ENCODE measurements around the gene ANKRD22.

The ANKRD22 gene

DNA sequence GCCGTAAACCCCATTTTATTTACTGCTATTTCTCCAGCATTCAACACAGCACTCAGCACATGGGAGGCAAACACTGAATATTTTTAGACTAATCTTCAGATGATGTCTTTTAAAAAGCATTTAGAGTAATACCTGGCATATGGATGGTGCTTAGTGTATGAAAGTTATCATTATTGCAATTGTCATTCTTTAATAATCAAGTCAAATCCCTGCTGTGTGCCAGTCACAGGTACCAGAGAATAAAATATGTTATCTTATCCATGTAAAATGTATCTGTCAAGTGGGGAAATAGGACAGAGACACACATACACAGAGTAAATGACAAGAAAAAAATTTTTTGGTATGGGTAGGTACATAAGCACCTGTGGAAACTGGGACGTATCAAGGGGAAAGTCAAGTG lies 18.5 kb downstream of the ANKRD22 start:
- TF ChIP-seq YY1 (IDR thresholded peaks at IDR 0.05; ENCODE audit: low read depth) (no peak), MAX (IDR thresholded peaks at IDR 0.05) (no peak), TAF1 (IDR thresholded peaks at IDR 0.05; ENCODE audit: low read depth) (no peak), EP300 (IDR thresholded peaks at IDR 0.05; ENCODE audit: borderline replicate concordance) (no peak), CEBPB (IDR thresholded peaks at IDR 0.05) (no peak), FOXM1 (IDR thresholded peaks at IDR 0.05; ENCODE audit: borderline replicate concordance, low read depth) (no peak), ZBTB7A (IDR thresholded peaks at IDR 0.05; ENCODE audit: low read depth) (no peak), TCF12 (IDR thresholded peaks at IDR 0.05; ENCODE audit: low read depth) (no peak), EGR1 (IDR thresholded peaks at IDR 0.05) (no peak), RAD21 (IDR thresholded peaks at IDR 0.05; ENCODE audit: low read depth) (no peak)
- TF ChIP-seq, protein P1, sequence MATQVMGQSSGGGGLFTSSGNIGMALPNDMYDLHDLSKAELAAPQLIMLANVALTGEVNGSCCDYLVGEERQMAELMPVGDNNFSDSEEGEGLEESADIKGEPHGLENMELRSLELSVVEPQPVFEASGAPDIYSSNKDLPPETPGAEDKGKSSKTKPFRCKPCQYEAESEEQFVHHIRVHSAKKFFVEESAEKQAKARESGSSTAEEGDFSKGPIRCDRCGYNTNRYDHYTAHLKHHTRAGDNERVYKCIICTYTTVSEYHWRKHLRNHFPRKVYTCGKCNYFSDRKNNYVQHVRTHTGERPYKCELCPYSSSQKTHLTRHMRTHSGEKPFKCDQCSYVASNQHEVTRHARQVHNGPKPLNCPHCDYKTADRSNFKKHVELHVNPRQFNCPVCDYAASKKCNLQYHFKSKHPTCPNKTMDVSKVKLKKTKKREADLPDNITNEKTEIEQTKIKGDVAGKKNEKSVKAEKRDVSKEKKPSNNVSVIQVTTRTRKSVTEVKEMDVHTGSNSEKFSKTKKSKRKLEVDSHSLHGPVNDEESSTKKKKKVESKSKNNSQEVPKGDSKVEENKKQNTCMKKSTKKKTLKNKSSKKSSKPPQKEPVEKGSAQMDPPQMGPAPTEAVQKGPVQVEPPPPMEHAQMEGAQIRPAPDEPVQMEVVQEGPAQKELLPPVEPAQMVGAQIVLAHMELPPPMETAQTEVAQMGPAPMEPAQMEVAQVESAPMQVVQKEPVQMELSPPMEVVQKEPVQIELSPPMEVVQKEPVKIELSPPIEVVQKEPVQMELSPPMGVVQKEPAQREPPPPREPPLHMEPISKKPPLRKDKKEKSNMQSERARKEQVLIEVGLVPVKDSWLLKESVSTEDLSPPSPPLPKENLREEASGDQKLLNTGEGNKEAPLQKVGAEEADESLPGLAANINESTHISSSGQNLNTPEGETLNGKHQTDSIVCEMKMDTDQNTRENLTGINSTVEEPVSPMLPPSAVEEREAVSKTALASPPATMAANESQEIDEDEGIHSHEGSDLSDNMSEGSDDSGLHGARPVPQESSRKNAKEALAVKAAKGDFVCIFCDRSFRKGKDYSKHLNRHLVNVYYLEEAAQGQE (IDR thresholded peaks at IDR 0.05; ENCODE audit: low read depth): no peak

GRCh38 chr10:88832376-88832775 lies 19.3 kb downstream of the ANKRD22 start:
- TF ChIP-seq, protein P1 (IDR thresholded peaks at IDR 0.05; ENCODE audit: low read depth): no peak
- TF ChIP-seq TEAD4 (IDR thresholded peaks at IDR 0.05) (no peak), NFIC (IDR thresholded peaks at IDR 0.05) (no peak), ZBTB7A (IDR thresholded peaks at IDR 0.05; ENCODE audit: low read depth) (no peak), EP300 (IDR thresholded peaks at IDR 0.05; ENCODE audit: borderline replicate concordance) (no peak), USF1 (IDR thresholded peaks at IDR 0.05) (no peak), RAD21 (IDR thresholded peaks at IDR 0.05; ENCODE audit: low read depth) (no peak), EGR1 (IDR thresholded peaks at IDR 0.05) (no peak), TCF12 (IDR thresholded peaks at IDR 0.05; ENCODE audit: low read depth) (no peak), YY1 (IDR thresholded peaks at IDR 0.05; ENCODE audit: low read depth) (no peak), CREB1 (IDR thresholded peaks at IDR 0.05; ENCODE audit: low read depth) (no peak), CEBPB (IDR thresholded peaks at IDR 0.05) (no peak), TAF1 (IDR thresholded peaks at IDR 0.05; ENCODE audit: low read depth) (no peak)

- TF ChIP-seq MAX (IDR thresholded peaks at IDR 0.05) (no peak), TEAD4 (IDR thresholded peaks at IDR 0.05) (no peak), TAF1 (IDR thresholded peaks at IDR 0.05; ENCODE audit: low read depth) (no peak), ZBTB7A (IDR thresholded peaks at IDR 0.05; ENCODE audit: low read depth) (no peak), CEBPB (IDR thresholded peaks at IDR 0.05) (no peak), USF1 (IDR thresholded peaks at IDR 0.05) (no peak), TCF12 (IDR thresholded peaks at IDR 0.05; ENCODE audit: low read depth) (no peak), NFIC (IDR thresholded peaks at IDR 0.05) (no peak), YY1 (IDR thresholded peaks at IDR 0.05; ENCODE audit: low read depth) (no peak), FOXM1 (IDR thresholded peaks at IDR 0.05; ENCODE audit: borderline replicate concordance, low read depth) (no peak), CREB1 (IDR thresholded peaks at IDR 0.05; ENCODE audit: low read depth) (no peak), EP300 (IDR thresholded peaks at IDR 0.05; ENCODE audit: borderline replicate concordance) (no peak), RAD21 (IDR thresholded peaks at IDR 0.05; ENCODE audit: low read depth) (no peak), EGR1 (IDR thresholded peaks at IDR 0.05) (no peak)
- TF ChIP-seq, protein P1 (IDR thresholded peaks at IDR 0.05; ENCODE audit: low read depth): no peak
Measured at GRCh38 chr10:88831709-88832108, 19.9 kb downstream of the ANKRD22 start.

- TF ChIP-seq, protein P1 (IDR thresholded peaks at IDR 0.05; ENCODE audit: low read depth): no peak
- TF ChIP-seq USF1 (IDR thresholded peaks at IDR 0.05) (no peak), CREB1 (IDR thresholded peaks at IDR 0.05; ENCODE audit: low read depth) (no peak), EGR1 (IDR thresholded peaks at IDR 0.05) (no peak), ZBTB7A (IDR thresholded peaks at IDR 0.05; ENCODE audit: low read depth) (no peak), TAF1 (IDR thresholded peaks at IDR 0.05; ENCODE audit: low read depth) (no peak), MAX (IDR thresholded peaks at IDR 0.05) (no peak), TEAD4 (IDR thresholded peaks at IDR 0.05) (no peak), FOXM1 (IDR thresholded peaks at IDR 0.05; ENCODE audit: borderline replicate concordance, low read depth) (no peak)
Measured at GRCh38 chr10:88830643-88831268, 20.9 kb downstream of the ANKRD22 start.
